Measurements from ENCODE around the gene GNL1.
"Not testable (repeated sequence)": the region's sequence is repeated elsewhere in the genome, so short reads cannot be mapped to it uniquely, and the experiment has no call there.

Gene GNL1

DNA sequence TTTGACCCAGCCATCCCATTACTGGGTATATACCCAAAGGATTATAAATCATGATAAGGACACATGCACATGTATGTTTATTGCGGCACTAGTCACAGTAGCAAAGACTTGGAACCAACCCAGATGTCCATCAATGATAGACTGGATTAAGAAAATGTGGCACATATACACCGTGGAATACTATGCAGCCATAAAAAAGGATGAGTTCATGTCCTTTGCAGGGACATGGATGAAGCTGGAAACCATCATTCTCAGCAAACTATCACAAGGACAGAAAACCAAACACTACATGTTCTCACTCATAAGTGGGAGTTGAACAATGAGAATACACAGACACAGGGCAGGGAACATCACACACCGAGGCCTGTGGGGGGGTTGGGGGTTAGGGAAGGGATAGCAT, 29.8 kb downstream of the GNL1 start:
- DNase-seq = not testable (repeated sequence)

DNA sequence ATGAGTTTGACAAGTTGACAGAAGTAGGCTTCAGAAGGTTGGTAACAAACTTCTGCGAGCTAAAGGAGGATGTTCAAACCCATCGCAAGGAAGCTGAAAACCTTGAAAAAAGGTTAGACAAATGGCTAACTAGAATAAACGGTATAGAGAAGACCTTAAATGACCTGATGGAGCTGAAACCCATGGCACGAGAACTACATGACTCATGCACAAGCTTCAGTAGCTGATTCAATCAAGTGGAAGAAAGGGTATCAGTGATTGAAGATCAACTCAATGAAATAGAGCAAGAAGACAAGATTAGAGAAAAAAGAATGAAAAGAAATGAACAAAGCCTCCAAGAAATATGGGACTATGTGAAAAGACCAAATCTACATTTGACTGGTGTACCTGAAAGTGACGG, 34.3 kb downstream of the GNL1 start:
- not testable (repeated sequence) for DNase-seq

DNA sequence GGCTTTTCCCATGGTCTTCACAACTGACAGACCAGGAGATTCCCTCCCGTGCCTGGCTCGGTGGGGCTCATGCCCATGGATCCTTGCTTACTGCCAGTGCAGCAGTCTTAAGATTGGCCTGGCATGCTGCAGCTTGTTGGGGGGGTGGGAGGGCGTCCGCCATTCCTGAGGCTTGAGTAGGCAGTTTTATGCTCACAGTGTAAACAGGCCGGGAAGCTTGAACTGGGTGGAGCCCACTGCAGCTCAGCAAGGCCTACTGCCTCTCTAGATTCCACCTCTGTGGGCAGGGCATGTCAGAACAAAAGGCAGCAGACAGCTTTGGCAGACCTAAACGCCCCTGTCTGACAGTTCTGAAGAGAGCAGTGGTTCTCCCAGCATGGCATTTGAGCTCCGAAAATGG, 35.2 kb downstream of the GNL1 start:
- not testable (repeated sequence) for DNase-seq

DNA sequence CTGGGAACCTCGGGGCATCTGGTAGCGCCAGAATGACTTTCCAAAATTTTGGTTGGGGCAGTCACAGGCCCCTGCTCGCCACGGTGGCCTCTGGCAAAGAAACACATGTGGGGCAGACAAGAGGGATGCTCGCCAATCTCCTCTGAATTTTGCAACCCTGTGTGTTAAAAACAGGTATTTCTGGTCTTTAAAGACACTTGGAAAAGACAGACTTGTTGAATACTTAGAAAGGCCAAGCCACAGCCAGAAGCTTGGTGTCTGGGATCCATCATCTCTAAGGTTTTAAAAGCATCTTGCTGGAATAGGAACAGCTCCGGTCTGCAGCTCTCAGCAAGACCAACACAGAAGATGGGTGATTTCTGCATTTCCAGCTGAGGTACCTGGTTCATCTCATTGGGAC, 35.8 kb downstream of the GNL1 start:
- DNase-seq = no peak

DNA sequence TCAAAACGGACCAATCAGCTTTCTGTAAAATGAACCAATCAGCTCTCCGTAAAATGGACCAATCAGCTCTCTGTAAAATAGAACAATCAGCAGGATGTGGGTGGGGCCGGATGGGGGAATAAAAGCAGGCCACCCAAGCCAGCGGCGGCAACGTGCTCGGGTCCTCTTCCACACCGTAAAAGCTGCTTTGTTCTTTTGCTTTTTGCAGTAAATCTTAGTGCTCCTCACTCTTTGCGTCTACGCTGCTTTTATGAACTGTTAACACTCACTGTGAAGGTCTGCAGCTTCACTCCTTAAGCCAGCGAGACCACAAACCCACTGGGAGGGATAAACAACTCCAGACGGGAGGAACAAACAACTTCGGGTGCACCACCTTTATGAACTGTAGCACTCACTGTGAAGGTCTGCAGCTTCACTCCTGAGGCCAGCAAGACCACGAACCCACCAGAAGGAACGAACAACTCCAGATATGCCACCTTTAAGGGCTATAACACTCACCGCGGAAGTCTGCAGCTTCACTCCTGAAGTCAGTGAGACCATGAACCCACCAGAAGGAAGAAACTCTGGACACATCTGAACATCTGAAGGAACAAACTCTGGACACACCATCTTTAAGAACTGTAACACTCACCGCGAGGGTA, 37.7 kb downstream of the GNL1 start:
- not testable (repeated sequence) for DNase-seq

DNA sequence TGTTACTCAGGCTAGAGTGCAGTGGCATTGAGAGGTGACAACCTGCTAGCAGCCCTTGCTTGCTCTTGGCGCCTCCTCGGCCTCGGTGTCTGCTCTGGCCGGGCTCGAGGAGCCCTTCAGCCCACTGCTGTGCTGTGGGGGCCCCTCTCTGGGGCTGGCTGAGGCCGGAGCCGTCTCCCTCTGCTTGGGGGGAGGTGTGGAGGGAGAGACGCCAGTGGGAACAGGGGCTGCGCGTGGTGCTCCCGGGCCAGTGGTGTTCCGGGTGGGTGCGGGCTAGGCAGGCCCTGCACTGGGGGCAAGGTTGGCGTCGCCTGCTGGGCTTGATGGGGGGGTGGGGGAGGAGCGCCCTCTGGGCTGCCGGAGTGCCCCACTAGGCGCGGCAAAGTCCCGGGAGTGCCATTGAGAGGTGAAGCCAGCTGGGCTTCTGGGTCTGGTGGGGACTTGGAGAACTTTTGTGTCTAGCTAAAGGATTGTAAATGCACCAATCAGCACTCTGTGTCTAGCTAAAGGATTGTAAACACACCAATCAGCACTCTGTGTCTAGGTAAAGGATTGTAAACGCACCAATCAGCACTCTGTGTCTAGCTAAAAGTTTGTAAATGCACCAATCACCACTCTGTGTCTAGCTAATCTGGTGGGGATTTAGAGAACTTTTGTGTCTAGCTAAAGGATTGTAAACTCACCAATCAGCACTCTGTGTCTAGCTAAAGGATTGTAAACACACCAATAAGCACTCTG, 38.4 kb downstream of the GNL1 start:
- DNase-seq = not testable (repeated sequence)

DNA sequence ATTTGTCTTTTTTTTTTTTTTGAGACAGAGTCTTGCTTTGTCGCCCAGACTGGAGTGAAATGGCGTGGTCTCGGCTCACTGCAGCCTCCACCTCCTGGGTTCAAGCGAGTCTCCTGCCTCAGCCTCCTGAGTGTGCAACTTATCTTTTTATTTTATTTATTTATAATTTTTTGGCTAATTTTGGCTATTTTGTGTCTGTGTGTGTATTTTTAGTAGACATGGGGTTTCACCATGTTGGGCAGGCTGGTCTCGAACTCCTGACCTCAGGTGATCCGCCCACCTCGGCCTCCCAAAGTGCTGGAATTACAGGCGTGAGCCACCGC, 39.6 kb downstream of the GNL1 start:
- DNase-seq = not testable (repeated sequence)

DNA sequence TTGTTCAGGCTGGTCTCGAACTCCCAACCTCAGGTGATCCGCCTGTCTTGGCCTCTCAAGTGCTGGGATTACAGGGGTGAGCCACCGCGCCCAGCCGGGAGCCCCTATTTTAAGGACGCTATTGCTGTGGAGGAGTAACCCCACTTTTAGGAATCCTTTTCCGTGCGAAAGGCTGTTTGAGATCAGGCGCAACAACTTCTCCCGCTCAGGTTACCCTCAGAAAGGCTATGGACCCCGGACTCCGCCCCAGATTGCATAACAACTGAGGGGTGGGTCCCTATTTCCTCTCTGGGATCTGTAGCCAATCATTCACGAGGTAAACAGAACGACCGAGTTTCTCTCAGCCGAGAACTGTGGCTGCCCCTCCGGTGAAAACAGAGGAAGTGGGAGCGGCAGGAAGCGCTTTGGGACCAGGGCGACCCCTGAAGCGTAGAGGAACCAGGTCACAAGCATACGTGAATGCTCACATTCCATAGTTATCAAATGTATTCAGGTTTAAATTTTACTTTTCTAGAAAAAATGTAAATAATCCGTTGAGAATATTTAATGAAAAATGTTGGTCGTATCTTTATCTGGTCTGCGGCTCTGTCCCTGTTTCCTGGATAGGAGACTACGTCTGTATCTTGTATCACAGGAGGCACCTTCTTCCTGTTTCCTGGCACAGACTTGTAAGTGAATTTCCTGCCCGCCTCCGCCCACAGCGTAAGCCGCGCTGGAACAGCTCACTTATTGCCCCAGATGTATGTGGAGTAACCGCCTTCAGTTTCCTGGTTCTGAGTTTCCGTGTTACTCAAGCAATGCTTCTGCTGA, 40.1 kb downstream of the GNL1 start:
- peak; percentile 99 for DNase-seq

DNA sequence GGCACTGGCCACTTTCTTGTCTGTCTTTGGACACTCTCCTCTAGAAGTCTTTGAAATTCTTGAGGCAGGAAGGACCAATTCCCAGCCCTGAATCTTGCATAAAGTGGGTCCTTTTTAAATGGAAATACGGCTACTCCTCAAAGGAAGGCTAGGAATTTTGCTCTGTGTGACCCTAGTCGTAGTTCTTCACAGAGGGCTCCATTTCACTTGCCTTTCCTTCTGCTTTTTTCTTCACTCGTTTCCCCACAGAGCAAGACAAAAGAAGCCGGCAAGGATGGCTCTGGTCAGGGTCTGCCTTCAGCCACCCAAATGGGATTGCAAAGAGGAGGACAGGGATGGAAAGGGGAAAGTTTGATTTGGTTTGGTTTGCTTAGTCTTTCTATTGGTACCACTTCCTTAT, 41.2 kb downstream of the GNL1 start:
- DNase-seq = no peak

DNA sequence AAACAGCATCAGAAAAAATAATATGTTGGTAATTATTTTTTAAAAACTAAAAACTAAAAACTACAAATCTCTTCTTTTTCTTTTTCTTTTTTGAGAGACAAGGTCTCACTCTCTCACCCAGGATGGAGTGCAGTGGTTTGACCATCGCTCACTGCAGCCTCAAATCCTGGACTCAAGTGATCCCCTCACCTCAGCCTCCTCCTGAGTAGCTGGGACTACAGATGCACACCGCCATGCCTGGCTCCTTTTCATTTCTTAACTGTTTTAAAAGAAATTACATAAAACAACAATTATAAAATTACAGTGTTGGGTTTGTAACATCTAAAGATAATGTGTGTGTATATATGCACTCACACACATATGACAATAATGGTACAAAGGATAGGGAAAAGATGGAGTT, 42.8 kb downstream of the GNL1 start:
- DNase-seq = no peak

DNA sequence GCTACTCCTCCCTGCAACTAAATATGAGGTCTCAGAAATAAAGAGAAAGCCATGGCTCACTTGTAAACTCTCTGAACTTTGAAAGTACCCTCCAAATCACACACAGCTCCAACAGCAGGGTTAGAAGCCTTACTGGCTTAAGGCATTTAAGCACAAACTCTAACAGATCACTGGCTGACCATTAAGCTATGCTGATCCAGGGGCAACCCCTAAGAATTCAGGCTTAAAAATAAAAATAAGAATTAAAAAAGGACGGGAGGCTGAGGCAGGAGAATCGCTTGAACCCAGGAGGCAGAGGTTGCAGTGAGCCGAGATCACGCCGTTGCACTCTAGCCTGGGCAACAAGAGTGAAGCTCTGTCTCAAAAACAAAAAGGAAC, 45.1 kb downstream of the GNL1 start:
- no peak for DNase-seq

DNA sequence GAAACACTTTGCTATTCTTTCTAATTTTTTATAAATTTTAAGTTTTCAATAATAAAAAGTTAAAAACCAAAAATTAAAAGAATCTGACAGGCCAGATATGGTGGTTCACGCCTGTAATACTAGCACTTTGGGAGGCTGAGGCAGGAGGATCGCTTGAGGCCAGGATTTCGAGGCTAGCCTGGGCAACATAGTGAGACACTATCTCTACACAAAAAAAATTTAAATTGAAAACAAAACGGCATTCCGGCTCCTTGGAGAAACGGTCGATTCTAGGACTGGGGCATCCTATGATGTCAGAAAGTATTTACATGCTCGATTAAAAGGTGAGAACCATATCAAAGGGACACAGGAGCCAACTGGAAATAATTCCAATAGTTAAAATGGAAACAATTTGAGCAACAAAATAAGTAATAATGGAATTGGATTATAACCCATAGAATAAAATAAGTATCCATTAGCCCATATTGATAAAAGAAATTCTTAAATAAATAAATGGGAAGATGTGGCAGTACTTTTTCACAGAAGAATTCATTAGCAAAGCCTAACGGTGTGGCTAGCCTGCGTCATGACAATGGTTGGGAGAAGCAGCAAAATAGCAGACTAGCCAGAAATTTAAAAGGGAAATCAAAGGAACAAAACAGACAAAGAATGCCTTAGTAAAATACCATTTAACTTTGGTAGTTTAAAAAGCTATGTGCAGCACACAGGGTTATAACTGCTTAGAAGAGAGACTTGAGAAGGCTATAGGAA, 45.7 kb downstream of the GNL1 start:
- no peak for DNase-seq

DNA sequence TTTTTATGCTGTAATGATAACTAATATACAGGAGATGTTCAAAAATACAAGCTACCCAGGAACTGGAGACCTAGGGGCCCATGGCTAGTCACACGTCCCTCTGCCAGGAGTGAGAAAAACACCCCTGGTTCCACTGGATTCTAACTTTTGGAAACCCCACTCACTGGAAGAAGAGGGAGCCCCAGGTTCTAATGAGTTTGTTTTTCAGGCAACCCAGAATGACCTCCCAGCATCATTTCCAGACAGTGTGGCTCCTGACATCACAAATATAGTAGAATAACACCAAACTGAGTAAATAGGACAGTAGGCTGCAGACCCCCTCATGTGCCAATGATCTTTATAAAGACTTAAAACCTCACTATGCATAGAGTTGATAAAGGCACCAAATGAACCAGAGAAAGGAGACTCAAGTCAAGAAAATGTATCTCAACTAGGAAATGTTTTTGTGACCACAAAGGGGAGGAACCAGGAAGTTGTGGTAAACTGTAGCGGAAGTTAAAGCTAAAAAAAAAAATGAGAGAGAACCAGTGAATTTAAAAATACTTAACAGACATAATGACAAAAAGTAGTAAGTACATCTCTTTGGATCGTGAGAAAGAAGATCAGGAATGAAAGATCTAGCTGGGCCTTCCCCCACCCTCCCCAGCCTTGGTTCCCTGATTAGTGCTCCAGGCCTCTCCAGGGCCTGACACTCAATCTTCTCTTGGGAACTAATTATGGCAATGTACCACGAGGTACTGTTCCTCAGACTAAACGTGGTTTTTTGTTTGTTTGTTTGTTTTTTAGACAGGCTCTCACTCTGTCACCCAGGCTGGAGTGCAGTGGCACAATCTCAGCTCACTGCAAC, 47.2 kb downstream of the GNL1 start:
- DNase-seq = peak; percentile 89

DNA sequence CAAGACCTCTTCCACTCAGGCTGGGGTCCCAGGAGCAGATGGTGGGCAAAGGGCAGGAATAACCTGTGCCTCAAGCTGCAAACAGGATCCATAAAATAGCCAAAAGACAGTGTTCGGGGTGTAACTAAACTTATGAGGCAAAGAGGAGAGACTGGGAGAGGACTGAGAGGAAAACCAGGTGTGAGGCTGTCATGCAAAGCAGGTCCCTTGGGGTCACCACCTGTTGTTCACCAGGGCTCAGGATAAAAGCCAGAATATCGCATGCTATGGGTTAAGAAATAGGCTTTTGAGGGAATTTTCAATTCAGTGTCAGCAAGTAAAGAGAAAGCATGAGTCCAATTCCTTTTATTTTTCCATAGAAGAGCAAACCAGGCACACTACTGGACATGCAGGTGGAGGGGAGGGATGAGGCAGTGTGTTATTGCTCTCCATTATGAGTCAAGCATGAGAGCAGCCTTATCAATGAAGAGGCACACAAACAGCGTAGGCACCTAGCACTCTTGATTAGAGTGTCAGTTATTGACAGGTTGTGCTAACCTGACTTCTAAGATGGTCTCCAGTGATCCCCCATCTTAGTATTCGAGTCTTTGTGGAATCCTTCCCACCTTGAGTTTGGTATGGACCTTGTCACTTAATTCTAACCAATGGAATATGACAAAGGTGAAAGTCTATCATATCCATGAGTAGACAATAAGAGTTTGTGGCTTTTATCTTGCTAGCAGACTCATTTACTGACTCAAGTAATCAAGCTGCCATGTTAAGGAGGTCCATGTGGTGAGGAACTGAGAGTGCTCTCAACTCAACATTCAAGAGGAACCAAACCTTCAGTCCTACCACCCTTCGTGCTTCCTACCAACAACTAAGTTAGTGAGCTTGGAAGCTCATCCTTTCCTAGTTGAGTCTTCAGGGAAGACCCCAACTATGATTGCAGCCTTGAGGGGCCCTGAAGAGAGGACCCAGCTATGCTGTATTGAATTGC, 48.2 kb downstream of the GNL1 start:
- no peak for DNase-seq

DNA sequence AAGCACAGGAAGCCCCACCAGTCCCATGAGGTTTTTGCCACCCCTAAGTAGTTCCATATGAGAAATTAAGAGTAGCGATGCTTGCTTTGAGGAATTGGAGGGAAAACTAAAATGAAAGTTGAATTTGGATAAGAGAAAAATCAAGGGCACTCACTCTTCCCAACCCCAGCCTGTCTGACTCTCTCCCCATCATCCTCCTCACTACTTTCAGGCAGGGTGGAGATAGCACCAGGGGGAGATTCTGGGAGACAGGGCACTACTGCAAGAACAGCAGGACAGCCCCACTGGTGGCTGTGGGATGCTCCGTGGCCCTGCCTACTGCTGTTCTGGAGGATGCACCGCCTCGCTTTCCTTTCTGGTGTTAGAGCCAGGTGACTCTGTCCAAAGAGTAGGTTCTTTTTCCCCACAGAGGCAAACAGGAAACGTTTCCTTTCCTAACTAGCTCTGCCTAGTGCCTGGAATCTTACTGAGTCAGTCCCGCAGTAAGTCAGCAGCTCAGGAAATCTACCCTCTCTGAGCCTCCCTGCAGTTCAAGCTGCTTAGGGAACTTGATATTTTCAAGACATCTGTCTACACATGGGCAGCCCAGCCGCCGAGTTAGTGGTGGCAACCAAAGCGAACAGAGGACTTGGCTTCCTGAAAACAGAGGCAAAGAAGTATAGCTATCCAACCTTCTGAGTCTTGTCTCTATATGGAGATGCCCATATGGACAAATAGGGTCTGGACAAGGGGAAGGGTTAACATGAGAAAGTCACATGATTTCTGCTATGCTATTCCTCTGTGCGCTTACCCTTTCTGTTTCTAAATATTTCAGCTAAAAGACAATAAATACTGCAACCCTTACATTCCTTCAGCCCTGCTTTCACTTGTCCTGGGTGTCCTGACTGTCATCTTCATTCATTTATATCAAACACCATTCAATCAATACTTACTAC, 55.6 kb downstream of the GNL1 start:
- no peak for DNase-seq

DNA sequence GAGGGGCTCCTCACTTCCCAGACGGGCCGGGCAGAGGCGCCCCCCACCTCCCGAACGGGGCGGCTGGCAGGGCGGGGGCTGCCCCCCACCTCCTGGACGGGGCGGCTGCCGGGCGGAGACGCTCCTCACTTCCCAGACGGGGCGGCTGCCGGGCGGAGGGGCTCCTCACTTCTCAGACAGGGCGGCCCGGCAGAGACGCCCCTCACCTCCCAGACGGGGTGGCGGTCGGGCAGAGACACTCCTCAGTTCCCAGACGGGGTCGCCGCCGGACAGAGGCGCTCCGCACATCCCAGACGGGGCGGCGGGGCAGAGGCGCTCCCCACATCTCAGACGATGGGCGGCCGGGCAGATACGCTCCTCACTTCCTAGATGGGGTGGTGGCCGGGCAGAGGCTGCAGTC, 57.6 kb downstream of the GNL1 start:
- DNase-seq = not testable (repeated sequence)

DNA sequence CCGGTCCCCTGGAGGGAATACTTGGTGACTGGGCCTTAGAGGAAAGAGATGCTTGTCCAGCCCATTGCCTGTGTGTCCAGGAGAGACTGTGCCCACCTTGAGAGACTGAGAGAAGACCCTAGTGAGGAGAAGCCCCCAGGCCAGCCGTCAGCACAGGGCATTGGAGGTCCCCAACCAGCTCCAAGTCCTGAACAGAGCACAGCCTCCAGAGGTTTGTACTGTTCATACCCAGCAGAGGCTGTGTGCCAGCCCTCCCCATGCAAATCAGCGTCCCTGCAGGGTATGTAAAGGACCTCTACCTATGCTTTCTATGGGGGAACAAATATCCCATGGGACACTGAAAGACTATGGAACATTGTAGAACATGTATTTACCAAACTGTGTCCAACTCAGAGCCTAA, 58.6 kb downstream of the GNL1 start:
- DNase-seq = no peak

DNA sequence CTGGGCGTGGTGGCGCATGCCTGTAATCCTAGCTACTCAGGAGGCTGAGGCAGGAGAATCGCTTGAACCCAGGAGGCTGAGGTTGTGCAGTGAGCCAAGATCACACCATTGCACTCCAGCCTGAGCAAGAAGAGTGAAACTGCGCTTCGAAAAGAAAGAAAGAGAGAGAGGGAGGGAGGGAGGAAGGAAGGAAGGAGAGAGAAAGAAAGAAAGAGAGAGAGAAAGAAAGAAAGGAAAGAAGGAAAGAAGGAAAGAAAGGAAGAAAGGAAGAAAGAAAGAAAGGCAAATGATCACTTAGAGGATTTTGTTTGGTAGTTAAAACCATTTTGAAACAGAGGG, 59.1 kb downstream of the GNL1 start:
- not testable (repeated sequence) for DNase-seq

DNA sequence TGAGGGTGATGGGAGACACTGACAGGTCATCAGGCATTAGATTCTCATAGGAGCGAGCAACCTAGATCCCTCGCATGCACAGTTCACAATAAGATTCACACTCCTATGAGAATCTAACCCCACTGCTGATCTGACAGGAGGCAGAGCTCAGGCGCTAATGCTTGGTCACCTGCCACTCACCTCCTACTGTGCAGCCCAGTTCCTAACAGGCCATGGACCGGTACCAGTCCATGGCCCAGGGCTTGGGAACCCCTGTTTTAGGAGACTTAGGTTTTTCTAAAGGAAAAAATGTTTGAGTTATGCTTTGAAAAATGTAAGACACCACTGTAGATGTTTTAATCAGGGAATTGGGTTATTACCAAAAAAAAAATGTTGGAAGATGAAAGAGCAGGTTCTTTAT, 60.3 kb downstream of the GNL1 start:
- DNase-seq = no peak

DNA sequence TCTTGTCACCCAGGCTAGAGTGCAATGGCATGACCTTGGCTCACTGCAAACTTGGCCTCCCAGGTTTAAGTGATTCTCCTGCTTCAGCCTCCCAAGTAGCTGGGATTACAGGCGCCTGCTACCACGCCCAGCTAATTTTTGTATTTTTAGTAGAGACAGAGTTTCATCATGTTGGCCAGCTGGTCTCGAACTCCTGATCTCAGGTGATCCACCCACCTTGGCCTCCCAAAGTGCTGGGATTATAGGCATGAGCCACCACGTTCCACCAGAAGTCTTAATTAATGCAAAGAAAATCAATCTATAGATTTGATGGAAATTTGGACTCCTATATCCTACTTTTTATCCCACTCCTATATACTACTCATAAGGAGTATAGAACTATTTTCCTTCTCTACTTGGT, 61.2 kb downstream of the GNL1 start:
- DNase-seq = not testable (repeated sequence)

Measured in OCI-M1 (cell line).